ENCODE data around the gene NAV3.

NAV3 gene

DNA sequence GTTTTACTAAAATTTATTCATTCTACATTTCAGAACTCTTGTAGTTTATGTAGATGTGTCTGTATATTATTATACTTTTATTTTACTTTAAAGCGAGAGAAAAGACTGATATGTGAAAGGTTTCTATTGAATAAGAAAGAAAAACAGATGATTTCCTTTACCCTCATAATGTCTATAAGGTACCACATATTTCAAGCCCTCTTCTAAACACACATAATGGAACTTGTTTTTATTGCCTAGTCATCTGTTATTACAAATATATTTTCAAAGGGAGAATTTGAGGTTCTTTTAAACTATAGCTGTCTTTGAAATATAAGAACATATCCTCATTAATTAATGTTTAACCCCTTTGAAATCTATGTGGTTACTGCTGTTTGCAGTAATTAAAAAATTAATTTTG lies 34.5 kb downstream of the NAV3 start:
- no peaks in the 10 kb centered on the region for H3K36me3 ChIP-seq (ENCODE audit: control insufficient read depth, insufficient read depth, low read length)
- H2BK5ac ChIP-seq (ENCODE audit: low read length): no peak overlapping the region
- no peak overlapping the region for H4K8ac ChIP-seq (ENCODE audit: low read depth, low read length)
- H3K27me3 ChIP-seq (ENCODE audit: insufficient read depth, low read length, poor library complexity): no peaks in the 10 kb centered on the region
- no peaks in the 10 kb centered on the region for H3K4me1 ChIP-seq (ENCODE audit: control insufficient read depth, low read depth, low read length)
- H3K79me1 ChIP-seq (ENCODE audit: low read length): no peaks in the 10 kb centered on the region
- no peak overlapping the region for H2AK5ac ChIP-seq (ENCODE audit: low read length)
- WGBS (ENCODE audit: extremely low coverage, insufficient coverage, low lambda C conversion rate): no CpG with 5 or more reads among the region's 1 CpG
- no peak for DNase-seq
- H4K5ac ChIP-seq (ENCODE audit: low read length): no peak overlapping the region
- no peak overlapping the region for H2BK15ac ChIP-seq (replicated peaks; ENCODE audit: low read depth)
- no peaks in the 10 kb centered on the region for H3K79me2 ChIP-seq (ENCODE audit: control insufficient read depth, insufficient read depth, low read length)
- no peak overlapping the region for H3K4me3 ChIP-seq (ENCODE audit: low read length)
- no peak overlapping the region for H3K4ac ChIP-seq (ENCODE audit: low read depth, low read length)
- no peak overlapping the region for H3K56ac ChIP-seq (ENCODE audit: low read length)
- no peak overlapping the region for H3K4me2 ChIP-seq (ENCODE audit: low read length)
- no peak overlapping the region for H3K9ac ChIP-seq (ENCODE audit: low read length)
- no peak overlapping the region for H3K23ac ChIP-seq (ENCODE audit: low read length)
- H3K27ac ChIP-seq (ENCODE audit: low read depth, low read length): no peak overlapping the region
- H2BK120ac ChIP-seq (ENCODE audit: low read depth, low read length): no peak overlapping the region
- no peak overlapping the region for H3K18ac ChIP-seq (ENCODE audit: low read length)

DNA sequence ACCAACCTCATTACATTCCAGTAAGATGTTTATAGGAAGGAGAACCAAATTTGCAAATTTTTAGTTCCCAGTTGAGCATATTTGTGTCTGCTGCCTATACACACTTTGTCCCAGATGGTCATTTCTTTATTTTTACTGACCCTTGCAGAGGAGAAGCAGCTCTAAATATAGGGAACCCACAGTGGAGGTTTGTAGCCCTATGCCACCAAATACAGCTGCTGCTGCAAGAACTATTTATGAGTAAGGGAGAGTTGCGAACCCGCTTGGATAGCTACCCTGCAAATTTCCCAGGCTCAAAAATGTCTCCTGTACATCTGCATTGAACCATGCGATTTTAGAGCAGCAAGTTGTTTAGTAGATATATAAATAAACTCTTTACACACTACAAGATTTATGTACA lies 48.2 kb downstream of the NAV3 start:
- DNase-seq: no peak
- Histone ChIP-seq H3K36me3 (ENCODE audit: control insufficient read depth, insufficient read depth, low read length) (no peaks in the 10 kb centered on the region), H3K18ac (ENCODE audit: low read length) (no peak overlapping the region), H3K4ac (ENCODE audit: low read depth, low read length) (no peak overlapping the region), H3K9ac (ENCODE audit: low read length) (no peak overlapping the region), H2AK5ac (ENCODE audit: low read length) (no peak overlapping the region), H3K23ac (ENCODE audit: low read length) (no peak overlapping the region), H3K4me1 (ENCODE audit: control insufficient read depth, low read depth, low read length) (no peaks in the 10 kb centered on the region), H2BK5ac (ENCODE audit: low read length) (no peak overlapping the region), H4K5ac (ENCODE audit: low read length) (no peak overlapping the region), H3K27ac (ENCODE audit: low read depth, low read length) (no peak overlapping the region), H3K79me2 (ENCODE audit: control insufficient read depth, insufficient read depth, low read length) (no peaks in the 10 kb centered on the region), H2BK120ac (ENCODE audit: low read depth, low read length) (no peak overlapping the region), H4K8ac (ENCODE audit: low read depth, low read length) (no peak overlapping the region), H3K27me3 (ENCODE audit: insufficient read depth, low read length, poor library complexity) (no peaks in the 10 kb centered on the region), H3K56ac (ENCODE audit: low read length) (no peak overlapping the region), H3K79me1 (ENCODE audit: low read length) (no peaks in the 10 kb centered on the region), H3K4me2 (ENCODE audit: low read length) (no peak overlapping the region), H2BK15ac (replicated peaks; ENCODE audit: low read depth) (no peak overlapping the region), H3K4me3 (ENCODE audit: low read length) (no peak overlapping the region)
- no CpG with 5 or more reads among the region's 3 CpGs for WGBS (ENCODE audit: extremely low coverage, insufficient coverage, low lambda C conversion rate)

- Histone ChIP-seq H3K9ac (ENCODE audit: low read length) (no peak overlapping the region), H2BK5ac (ENCODE audit: low read length) (no peak overlapping the region), H3K56ac (ENCODE audit: low read length) (no peak overlapping the region), H3K27me3 (ENCODE audit: insufficient read depth, low read length, poor library complexity) (no peaks in the 10 kb centered on the region), H2BK120ac (ENCODE audit: low read depth, low read length) (no peak overlapping the region), H3K79me2 (ENCODE audit: control insufficient read depth, insufficient read depth, low read length) (no peaks in the 10 kb centered on the region), H3K4ac (ENCODE audit: low read depth, low read length) (no peak overlapping the region), H3K36me3 (ENCODE audit: control insufficient read depth, insufficient read depth, low read length) (no peaks in the 10 kb centered on the region), H3K18ac (ENCODE audit: low read length) (no peak overlapping the region), H3K79me1 (ENCODE audit: low read length) (no peaks in the 10 kb centered on the region), H2BK15ac (replicated peaks; ENCODE audit: low read depth) (no peak overlapping the region), H3K27ac (ENCODE audit: low read depth, low read length) (no peak overlapping the region), H4K8ac (ENCODE audit: low read depth, low read length) (no peak overlapping the region), H3K4me3 (ENCODE audit: low read length) (no peak overlapping the region), H4K5ac (ENCODE audit: low read length) (no peak overlapping the region), H3K4me2 (ENCODE audit: low read length) (no peak overlapping the region), H3K23ac (ENCODE audit: low read length) (no peak overlapping the region), H2AK5ac (ENCODE audit: low read length) (no peak overlapping the region), H3K4me1 (ENCODE audit: control insufficient read depth, low read depth, low read length) (no peaks in the 10 kb centered on the region)
- no peak for DNase-seq
These were observed 52.0 kb downstream of the NAV3 start for GRCh38 chr12:77882709-77883108.

DNA sequence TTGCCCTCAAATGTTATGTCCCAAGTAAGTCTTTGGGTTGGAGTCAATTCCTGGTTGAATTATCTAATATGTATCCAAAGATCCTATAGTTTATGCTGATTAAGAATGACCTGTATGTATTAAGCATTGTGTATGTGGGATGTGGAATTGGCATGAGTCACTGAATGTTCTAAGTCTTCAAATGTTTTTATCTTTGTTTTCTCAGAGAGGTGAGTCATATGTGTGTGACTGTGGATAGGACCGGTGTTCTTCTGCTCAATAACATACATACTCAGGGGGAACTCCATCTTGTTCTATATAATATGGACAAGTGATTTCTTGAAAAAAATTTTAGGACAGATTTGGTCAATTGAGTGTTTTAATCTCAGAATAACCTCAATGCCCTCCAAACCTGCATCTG lies 57.9 kb downstream of the NAV3 start:
- WGBS (ENCODE audit: extremely low coverage, insufficient coverage, low lambda C conversion rate): no CpG with 5 or more reads among the region's 1 CpG
- Histone ChIP-seq H2BK120ac (ENCODE audit: low read depth, low read length) (no peak overlapping the region), H3K27ac (ENCODE audit: low read depth, low read length) (no peak overlapping the region), H3K18ac (ENCODE audit: low read length) (no peak overlapping the region), H3K79me2 (ENCODE audit: control insufficient read depth, insufficient read depth, low read length) (no peaks in the 10 kb centered on the region), H3K23ac (ENCODE audit: low read length) (no peak overlapping the region), H3K27me3 (ENCODE audit: insufficient read depth, low read length, poor library complexity) (no peaks in the 10 kb centered on the region), H4K8ac (ENCODE audit: low read depth, low read length) (no peak overlapping the region), H2AK5ac (ENCODE audit: low read length) (no peak overlapping the region), H3K79me1 (ENCODE audit: low read length) (no peaks in the 10 kb centered on the region), H3K4me1 (ENCODE audit: control insufficient read depth, low read depth, low read length) (no peaks in the 10 kb centered on the region), H3K4me2 (ENCODE audit: low read length) (no peak overlapping the region), H3K9ac (ENCODE audit: low read length) (no peak overlapping the region), H3K4ac (ENCODE audit: low read depth, low read length) (no peak overlapping the region), H3K4me3 (ENCODE audit: low read length) (no peak overlapping the region), H4K5ac (ENCODE audit: low read length) (no peak overlapping the region), H3K36me3 (ENCODE audit: control insufficient read depth, insufficient read depth, low read length) (no peaks in the 10 kb centered on the region), H3K56ac (ENCODE audit: low read length) (no peak overlapping the region), H2BK5ac (ENCODE audit: low read length) (no peak overlapping the region), H2BK15ac (replicated peaks; ENCODE audit: low read depth) (no peak overlapping the region)
- DNase-seq: no peak

DNA sequence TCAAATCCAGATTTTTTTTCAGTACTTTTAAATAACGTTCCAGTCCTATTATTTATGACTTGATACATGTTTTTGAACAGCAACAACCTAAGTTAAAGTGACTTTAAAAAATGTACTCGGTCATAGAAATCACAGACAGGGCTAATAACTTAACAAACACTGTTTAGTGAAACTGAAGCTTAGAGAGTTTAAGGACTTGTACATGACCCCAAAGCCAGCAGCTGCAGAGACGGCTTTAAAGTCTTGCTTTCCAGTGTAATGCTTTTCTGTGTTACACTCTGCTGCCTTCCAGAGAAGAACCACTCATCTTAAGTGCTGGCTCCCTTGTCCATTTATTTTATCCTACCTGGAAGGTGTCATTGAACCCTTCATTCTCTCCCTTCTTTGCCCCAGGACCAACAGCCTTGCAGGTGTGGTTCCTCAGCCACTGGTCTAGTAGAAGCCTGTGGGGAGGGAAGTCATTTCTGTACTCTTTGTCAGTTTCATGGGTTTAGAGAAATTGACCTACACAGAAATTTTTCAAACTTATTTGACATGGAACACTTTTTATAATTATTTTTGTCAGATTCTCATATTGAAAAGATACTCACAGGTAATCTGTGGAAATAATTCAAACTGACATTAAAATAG lies 60.9 kb downstream of the NAV3 start:
- no peak overlapping the region for H4K5ac ChIP-seq (ENCODE audit: low read length)
- H3K23ac ChIP-seq (ENCODE audit: low read length): no peak overlapping the region
- H2BK15ac ChIP-seq (replicated peaks; ENCODE audit: low read depth): no peak overlapping the region
- no peaks in the 10 kb centered on the region for H3K79me1 ChIP-seq (ENCODE audit: low read length)
- H3K27me3 ChIP-seq (ENCODE audit: insufficient read depth, low read length, poor library complexity): no peaks in the 10 kb centered on the region
- no peak overlapping the region for H3K18ac ChIP-seq (ENCODE audit: low read length)
- H3K4me2 ChIP-seq (ENCODE audit: low read length): no peak overlapping the region
- no peak overlapping the region for H2BK5ac ChIP-seq (ENCODE audit: low read length)
- H3K9ac ChIP-seq (ENCODE audit: low read length): no peak overlapping the region
- H3K79me2 ChIP-seq (ENCODE audit: control insufficient read depth, insufficient read depth, low read length): no peaks in the 10 kb centered on the region
- H3K4ac ChIP-seq (ENCODE audit: low read depth, low read length): no peak overlapping the region
- no peak overlapping the region for H2BK120ac ChIP-seq (ENCODE audit: low read depth, low read length)
- no peaks in the 10 kb centered on the region for H3K4me1 ChIP-seq (ENCODE audit: control insufficient read depth, low read depth, low read length)
- DNase-seq: no peak
- no peak overlapping the region for H3K56ac ChIP-seq (ENCODE audit: low read length)
- no peak overlapping the region for H2AK5ac ChIP-seq (ENCODE audit: low read length)
- H3K36me3 ChIP-seq (ENCODE audit: control insufficient read depth, insufficient read depth, low read length): no peaks in the 10 kb centered on the region
- no peak overlapping the region for H3K4me3 ChIP-seq (ENCODE audit: low read length)
- H4K8ac ChIP-seq (ENCODE audit: low read depth, low read length): no peak overlapping the region
- H3K27ac ChIP-seq (ENCODE audit: low read depth, low read length): no peak overlapping the region
- no CpG with 5 or more reads among the region's 3 CpGs for WGBS (ENCODE audit: extremely low coverage, insufficient coverage, low lambda C conversion rate)

DNA sequence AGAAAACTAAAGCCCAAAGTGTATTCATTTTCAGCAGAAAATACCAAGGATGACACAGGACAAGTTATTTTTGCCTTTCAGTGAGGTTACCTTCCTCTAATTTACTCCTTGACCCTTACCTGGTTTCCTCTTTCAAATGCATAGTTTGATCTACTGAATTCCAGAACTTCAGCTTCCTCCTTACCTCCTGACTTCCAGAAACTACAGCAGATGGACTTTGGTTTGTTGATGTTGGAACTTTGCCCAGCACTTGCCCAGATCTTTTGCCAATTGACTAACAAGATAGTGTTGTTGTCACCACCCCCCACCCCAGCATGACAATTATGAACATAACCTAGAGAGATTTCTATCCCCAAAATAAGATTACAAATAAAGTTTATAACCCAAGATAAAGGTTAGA lies 63.2 kb downstream of the NAV3 start:
- H3K56ac ChIP-seq (ENCODE audit: low read length): no peak overlapping the region
- H4K5ac ChIP-seq (ENCODE audit: low read length): no peak overlapping the region
- H2BK120ac ChIP-seq (ENCODE audit: low read depth, low read length): no peak overlapping the region
- no peaks in the 10 kb centered on the region for H3K27me3 ChIP-seq (ENCODE audit: insufficient read depth, low read length, poor library complexity)
- H3K23ac ChIP-seq (ENCODE audit: low read length): no peak overlapping the region
- H4K8ac ChIP-seq (ENCODE audit: low read depth, low read length): no peak overlapping the region
- H3K4me2 ChIP-seq (ENCODE audit: low read length): no peak overlapping the region
- H3K9ac ChIP-seq (ENCODE audit: low read length): no peak overlapping the region
- H3K4me1 ChIP-seq (ENCODE audit: control insufficient read depth, low read depth, low read length): no peaks in the 10 kb centered on the region
- no peak overlapping the region for H3K27ac ChIP-seq (ENCODE audit: low read depth, low read length)
- H3K79me1 ChIP-seq (ENCODE audit: low read length): no peaks in the 10 kb centered on the region
- DNase-seq: no peak
- H2BK5ac ChIP-seq (ENCODE audit: low read length): no peak overlapping the region
- H3K18ac ChIP-seq (ENCODE audit: low read length): no peak overlapping the region
- no peak overlapping the region for H3K4me3 ChIP-seq (ENCODE audit: low read length)
- no peak overlapping the region for H3K4ac ChIP-seq (ENCODE audit: low read depth, low read length)
- no peak overlapping the region for H2AK5ac ChIP-seq (ENCODE audit: low read length)
- no peaks in the 10 kb centered on the region for H3K36me3 ChIP-seq (ENCODE audit: control insufficient read depth, insufficient read depth, low read length)
- no peaks in the 10 kb centered on the region for H3K79me2 ChIP-seq (ENCODE audit: control insufficient read depth, insufficient read depth, low read length)
- H2BK15ac ChIP-seq (replicated peaks; ENCODE audit: low read depth): no peak overlapping the region

All from mesendoderm (in vitro differentiated cells).